Mesenchymal stem cell (in vitro differentiated cells and primary cell): ENCODE data around the gene TMEM213.

Experiments
- DNase-seq: peaks from one replicate; pipeline ENCODE4 v3.0.0-alpha.2; 2013
- H2AFZ ChIP-seq: one replicate; pipeline ENCODE4 v1.6.1; 2013; ENCODE audit warnings: low read depth, mild to moderate bottlenecking, control low read depth, inconsistent platforms, low read length, moderate library complexity
- H2AK5ac ChIP-seq: 2 replicates; pipeline ENCODE4 v1.6.1; 2013; ENCODE audit warnings: low read length, moderate library complexity, mild to moderate bottlenecking, inconsistent platforms; ENCODE audit not compliant: severe bottlenecking
- H2BK120ac ChIP-seq: one replicate; pipeline ENCODE4 v1.6.1; 2013; ENCODE audit warnings: low read depth, mild to moderate bottlenecking, inconsistent platforms, low read length, moderate library complexity
- H2BK12ac ChIP-seq, 2 experiments: one replicate each; pipeline ENCODE4 v1.6.1; 2013; ENCODE audit warnings: inconsistent platforms in 2 of 2, low read length in 2 of 2, mild to moderate bottlenecking in 2 of 2, moderate library complexity in 2 of 2, control low read depth in 1 of 2
- H2BK15ac ChIP-seq: one replicate; pipeline ENCODE4 v1.6.1; 2013; ENCODE audit warnings: mild to moderate bottlenecking, low read depth, inconsistent platforms; ENCODE audit not compliant: poor library complexity, severe bottlenecking
- H2BK5ac ChIP-seq: 2 replicates; pipeline ENCODE4 v1.6.1; 2013; ENCODE audit warnings: low read depth, mild to moderate bottlenecking, low read length, control low read depth, inconsistent platforms; ENCODE audit not compliant: poor library complexity, severe bottlenecking
- H3K14ac ChIP-seq, 2 experiments: one replicate each; pipeline ENCODE4 v1.6.1; 2013; ENCODE audit warnings: inconsistent platforms in 2 of 2, low read length in 2 of 2, control low read depth in 1 of 2, mild to moderate bottlenecking in 1 of 2, moderate library complexity in 1 of 2
- H3K18ac ChIP-seq, 2 experiments: one replicate each; pipeline ENCODE4 v1.6.1; 2013; ENCODE audit warnings: inconsistent platforms in 2 of 2, low read length in 2 of 2, control low read depth in 1 of 2, low read depth in 1 of 2, mild to moderate bottlenecking in 1 of 2
- H3K23ac ChIP-seq, 2 experiments: one replicate each; pipeline ENCODE4 v1.6.1; 2013; ENCODE audit warnings: inconsistent platforms in 2 of 2, low read length in 2 of 2, mild to moderate bottlenecking in 2 of 2, moderate library complexity in 2 of 2, control low read depth in 1 of 2
- H3K27ac ChIP-seq: 2 replicates; pipeline ENCODE4 v1.5.1; 2013; ENCODE audit warnings: mild to moderate bottlenecking, moderate library complexity, low read length, control low read depth, inconsistent platforms; ENCODE audit not compliant: poor library complexity, severe bottlenecking
- H3K27me3 ChIP-seq, 2 experiments: 2 replicates each; pipeline versions ENCODE4 v1.6.1 to v1.7.0; 2013; ENCODE audit warnings: low read length in 2 of 2, mild to moderate bottlenecking in 2 of 2, moderate library complexity in 2 of 2, control low read depth in 1 of 2, inconsistent platforms in 1 of 2; ENCODE audit not compliant: control insufficient read depth in 1 of 2, insufficient read depth in 1 of 2
- H3K36me3 ChIP-seq, 2 experiments: 2 replicates each; pipeline versions ENCODE4 v1.6.1 to v1.7.0; 2013; ENCODE audit warnings: low read length in 2 of 2, control low read depth in 1 of 2, inconsistent platforms in 1 of 2, low read depth in 1 of 2, mild to moderate bottlenecking in 1 of 2; ENCODE audit not compliant: insufficient read depth in 2 of 2, control insufficient read depth in 1 of 2
- H3K4ac ChIP-seq, 2 experiments: one replicate each; pipeline ENCODE4 v1.6.1; 2013; ENCODE audit warnings: inconsistent platforms in 2 of 2, low read length in 2 of 2, mild to moderate bottlenecking in 2 of 2, moderate library complexity in 2 of 2, control low read depth in 1 of 2, low read depth in 1 of 2
- H3K4me1 ChIP-seq: 2 replicates; pipeline ENCODE4 v1.6.1; 2013; ENCODE audit warnings: low read depth, low read length, control low read depth; ENCODE audit not compliant: control insufficient read depth, insufficient read depth
- H3K4me2 ChIP-seq: 2 replicates; pipeline ENCODE4 v1.6.1; 2013; ENCODE audit warnings: low read length, mild to moderate bottlenecking, inconsistent platforms; ENCODE audit not compliant: poor library complexity, severe bottlenecking
- H3K4me3 ChIP-seq, 2 experiments: 2 replicates each; pipeline versions ENCODE4 v1.5.1 to v1.7.0; 2013; ENCODE audit warnings: low read length in 2 of 2, mild to moderate bottlenecking in 2 of 2, control low read depth in 1 of 2, low read depth in 1 of 2; ENCODE audit not compliant: insufficient read depth in 1 of 2
- H3K79me1 ChIP-seq: replicated peaks from 2 replicates; pipeline ENCODE4 v1.6.1; 2013; ENCODE audit warnings: mild to moderate bottlenecking, control low read depth, low read length, inconsistent platforms; ENCODE audit not compliant: poor library complexity, severe bottlenecking
- H3K9ac ChIP-seq: 2 replicates; pipeline ENCODE4 v1.7.0; 2013; ENCODE audit warnings: mild to moderate bottlenecking, low read length, moderate library complexity
- H3K9me3 ChIP-seq: 2 replicates; pipeline ENCODE4 v1.7.0; 2013; ENCODE audit warnings: mild to moderate bottlenecking, low read length; ENCODE audit not compliant: control insufficient read depth
- H4K8ac ChIP-seq: one replicate; pipeline ENCODE4 v1.6.1; 2013; ENCODE audit warnings: inconsistent platforms, mild to moderate bottlenecking, low read length, moderate library complexity
- H4K91ac ChIP-seq: one replicate; pipeline ENCODE4 v1.6.1; 2013; ENCODE audit warnings: mild to moderate bottlenecking, low read length, inconsistent platforms
- WGBS: methylation state at CpG from one replicate; pipeline ENCODE4 v1.1.7; 2013; ENCODE audit warnings: mixed read lengths; 5-methylcytosine and 5-hydroxymethylcytosine counted together

The TMEM213 gene

DNA sequence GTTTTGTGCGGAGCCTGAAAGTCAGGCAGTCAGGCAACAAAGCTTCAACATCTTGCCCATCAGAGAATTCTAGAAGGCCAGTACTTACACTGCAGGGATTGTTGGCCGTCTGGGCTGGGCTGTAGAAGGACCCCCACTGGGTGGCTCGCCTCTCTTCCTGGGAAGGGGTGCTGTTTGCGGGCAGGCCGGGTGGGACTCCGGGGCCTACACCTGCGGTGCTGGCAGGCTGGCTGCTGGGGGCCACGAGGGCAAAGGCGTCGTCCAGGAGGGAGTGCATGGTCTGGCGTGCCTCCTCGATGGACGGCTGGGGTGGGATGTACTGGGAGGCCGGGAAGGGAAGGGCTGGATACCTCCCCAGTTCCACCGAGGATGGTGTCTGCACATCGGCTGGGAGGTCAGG lies 63.3 kb downstream of the TMEM213 start:
- Histone ChIP-seq H3K4me1 (no peaks in the 10 kb centered on the region), H2AK5ac (no peak overlapping the region), H3K18ac (no peak overlapping the region), H4K91ac (no peak overlapping the region), H3K14ac (no peak overlapping the region), H2AFZ (no peak overlapping the region), H2BK15ac (no peak overlapping the region), H3K9me3 (peaks cover 22% of the 10 kb centered on the region), H3K27ac (no peak overlapping the region), H3K9ac (no peak overlapping the region), H3K79me1 (no peaks in the 10 kb centered on the region), H3K4ac (no peak overlapping the region), H3K4me3 (no peak overlapping the region), H3K23ac (no peak overlapping the region), H2BK120ac (no peak overlapping the region), H3K27me3 (no peaks in the 10 kb centered on the region), H3K4me2 (no peak overlapping the region), H2BK12ac (no peak overlapping the region), H4K8ac (no peak overlapping the region), H3K36me3 (peaks cover 10 to 15% of the 10 kb centered on the region in 2 experiments), H2BK5ac (no peak overlapping the region)
- DNase-seq = no peak
- 97% methylated on average over 16 of the region's 16 CpGs for WGBS

DNA sequence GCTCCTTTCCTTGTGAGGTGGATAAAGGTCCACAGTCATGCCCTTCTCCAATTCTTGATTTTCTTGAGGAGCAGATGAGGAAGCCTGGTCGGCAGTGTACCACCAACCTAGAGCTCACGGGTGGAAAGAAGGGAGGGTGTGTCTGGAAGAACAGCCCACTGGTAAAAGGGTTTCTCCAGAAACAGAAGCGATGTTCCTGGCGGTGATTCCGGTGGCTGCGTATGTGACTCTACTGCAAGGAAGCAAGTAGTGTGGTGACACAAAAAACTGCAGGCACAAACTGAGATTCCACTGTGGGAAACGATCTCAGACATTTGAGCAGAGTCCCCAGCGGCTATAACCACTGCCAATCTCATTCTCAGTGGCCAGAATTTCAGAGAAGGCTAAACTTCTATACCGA lies 66.1 kb downstream of the TMEM213 start:
- peaks cover 6 to 27% of the 10 kb centered on the region in 2 experiments for H3K36me3 ChIP-seq
- H2BK120ac ChIP-seq = no peak overlapping the region
- H3K23ac ChIP-seq = no peak overlapping the region
- H3K9me3 ChIP-seq = no peaks in the 10 kb centered on the region
- no peak overlapping the region for H2AK5ac ChIP-seq
- H2BK15ac ChIP-seq = no peak overlapping the region
- WGBS = 97% methylated on average over 9 of the region's 9 CpGs
- no peaks in the 10 kb centered on the region for H3K27me3 ChIP-seq
- no peaks in the 10 kb centered on the region for H3K4me1 ChIP-seq
- H2BK5ac ChIP-seq = no peak overlapping the region
- H3K79me1 ChIP-seq = no peaks in the 10 kb centered on the region
- no peak overlapping the region for H3K4me3 ChIP-seq
- H2AFZ ChIP-seq = no peak overlapping the region
- H4K91ac ChIP-seq = no peak overlapping the region
- no peak overlapping the region for H3K27ac ChIP-seq
- no peak overlapping the region for H3K14ac ChIP-seq
- H3K9ac ChIP-seq = no peak overlapping the region
- no peak overlapping the region for H2BK12ac ChIP-seq
- H3K4ac ChIP-seq = no peak overlapping the region
- DNase-seq = no peak
- no peak overlapping the region for H3K4me2 ChIP-seq
- H3K18ac ChIP-seq = no peak overlapping the region
- H4K8ac ChIP-seq = no peak overlapping the region

DNA sequence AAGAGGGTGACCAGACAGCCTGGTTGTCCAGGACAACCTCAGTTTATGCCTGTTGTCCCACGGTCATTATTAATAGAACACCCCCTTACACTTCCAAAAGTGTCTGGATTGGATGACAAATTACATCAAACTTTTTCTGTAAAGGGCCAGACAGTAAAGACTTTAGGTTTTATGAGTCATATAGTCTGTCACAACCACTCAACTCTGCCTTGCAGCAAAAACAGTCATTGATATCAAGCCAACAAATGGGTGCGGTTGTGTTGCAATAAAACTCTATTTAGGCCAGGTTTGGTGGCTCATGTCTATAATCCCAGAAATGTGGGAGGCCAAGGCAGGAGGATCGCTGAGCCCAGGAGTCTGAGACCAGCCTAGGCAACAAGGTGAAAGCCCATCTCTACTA lies 66.9 kb downstream of the TMEM213 start:
- Histone ChIP-seq H2AK5ac (no peak overlapping the region), H2AFZ (no peak overlapping the region), H3K9ac (no peak overlapping the region), H3K18ac (no peak overlapping the region), H2BK5ac (no peak overlapping the region), H3K36me3 (peaks cover 6 to 34% of the 10 kb centered on the region in 2 experiments), H4K8ac (no peak overlapping the region), H4K91ac (no peak overlapping the region), H2BK120ac (no peak overlapping the region), H3K79me1 (no peaks in the 10 kb centered on the region), H2BK12ac (no peak overlapping the region), H3K4me2 (no peak overlapping the region), H3K23ac (no peak overlapping the region), H3K4ac (no peak overlapping the region), H3K27ac (no peak overlapping the region), H3K9me3 (no peaks in the 10 kb centered on the region), H3K4me1 (no peaks in the 10 kb centered on the region), H2BK15ac (no peak overlapping the region), H3K14ac (no peak overlapping the region), H3K27me3 (no peaks in the 10 kb centered on the region), H3K4me3 (no peak overlapping the region)
- WGBS = 89% methylated on average over 3 of the region's 3 CpGs
- peak; percentile 80 for DNase-seq

DNA sequence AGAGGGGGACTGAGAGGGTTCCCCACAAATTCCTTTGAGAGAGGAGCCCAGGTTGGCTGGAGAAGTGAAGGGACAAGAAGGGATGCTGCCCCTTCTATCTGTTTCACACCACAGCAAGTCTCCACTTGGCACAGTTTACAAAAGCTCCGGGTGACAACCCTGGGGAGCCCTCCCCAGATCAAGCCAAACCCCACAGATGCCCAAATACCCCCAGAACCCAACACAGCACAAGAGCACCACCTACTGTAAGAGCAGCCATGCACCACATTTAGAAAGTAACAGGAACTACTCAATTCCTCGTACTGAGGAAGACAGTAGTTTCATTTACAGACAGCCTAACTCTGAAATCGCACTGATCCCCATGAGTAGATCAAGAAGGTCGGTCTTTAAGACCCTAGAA lies 68.0 kb downstream of the TMEM213 start:
- Histone ChIP-seq H3K4me3 (no peak overlapping the region), H4K8ac (no peak overlapping the region), H2AK5ac (no peak overlapping the region), H3K4me2 (no peak overlapping the region), H2AFZ (no peak overlapping the region), H3K4ac (peak overlapping the region in 1 of 2 experiments; percentile 30), H3K9me3 (no peaks in the 10 kb centered on the region), H3K23ac (no peak overlapping the region), H3K9ac (no peak overlapping the region), H2BK12ac (no peak overlapping the region), H2BK5ac (no peak overlapping the region), H3K4me1 (peaks cover 2% of the 10 kb centered on the region), H4K91ac (no peak overlapping the region), H3K27me3 (no peaks in the 10 kb centered on the region), H3K36me3 (peaks cover 2 to 35% of the 10 kb centered on the region in 2 experiments), H3K18ac (no peak overlapping the region), H2BK120ac (no peak overlapping the region), H3K27ac (no peak overlapping the region), H2BK15ac (no peak overlapping the region), H3K79me1 (no peaks in the 10 kb centered on the region), H3K14ac (no peak overlapping the region)
- 97% methylated on average over 4 of the region's 4 CpGs for WGBS
- DNase-seq = no peak
